AG08396 (cell line): Measurements from ENCODE around the gene ACSM2A.
"Not testable (repeated sequence)": the region's sequence is repeated elsewhere in the genome, so short reads cannot be mapped to it uniquely, and the experiment has no call there.

ENCODE experiments used
- DNase-seq: peaks from one replicate; pipeline ENCODE4 v3.0.0; 2012; ENCODE audit warnings: low spot score, mixed read lengths

The ACSM2A gene

GRCh38 chr16:20453633-20454032, 2.3 kb downstream of the ACSM2A start:
- not testable (repeated sequence) for DNase-seq

- DNase-seq = not testable (repeated sequence)
Measured at GRCh38 chr16:20459227-20459626, 7.9 kb downstream of the ACSM2A start.

GRCh38 chr16:20460313-20460712, 9.0 kb downstream of the ACSM2A start:
- not testable (repeated sequence) for DNase-seq

- DNase-seq = not testable (repeated sequence)
Measured at GRCh38 chr16:20468954-20469353, 17.6 kb downstream of the ACSM2A start.

GRCh38 chr16:20469930-20470329, 18.6 kb downstream of the ACSM2A start:
- not testable (repeated sequence) for DNase-seq

GRCh38 chr16:20470732-20471131, 19.4 kb downstream of the ACSM2A start:
- not testable (repeated sequence) for DNase-seq

- not testable (repeated sequence) for DNase-seq
Measured at GRCh38 chr16:20477188-20477744, 25.9 kb downstream of the ACSM2A start.

GRCh38 chr16:20483989-20484388, 32.7 kb downstream of the ACSM2A start:
- DNase-seq = not testable (repeated sequence)

- no peak for DNase-seq
Measured at GRCh38 chr16:20484726-20485125, 33.4 kb downstream of the ACSM2A start.

- no peak for DNase-seq
Measured at GRCh38 chr16:20485408-20485807, 34.1 kb downstream of the ACSM2A start.

- DNase-seq = not testable (repeated sequence)
Measured at GRCh38 chr16:20490994-20491393, 39.7 kb downstream of the ACSM2A start.

GRCh38 chr16:20491448-20491847, 40.1 kb downstream of the ACSM2A start:
- not testable (repeated sequence) for DNase-seq

- no peak for DNase-seq
Measured at GRCh38 chr16:20504418-20504817, 53.1 kb downstream of the ACSM2A start.

GRCh38 chr16:20507280-20507679, 56.0 kb downstream of the ACSM2A start:
- no peak for DNase-seq

- no peak for DNase-seq
Measured at GRCh38 chr16:20510323-20510722, 59.0 kb downstream of the ACSM2A start.

- no peak for DNase-seq
Measured at GRCh38 chr16:20515688-20516090, 64.4 kb downstream of the ACSM2A start.

- no peak for DNase-seq
Measured at GRCh38 chr16:20517149-20517548, 65.8 kb downstream of the ACSM2A start.

- DNase-seq = no peak
Measured at GRCh38 chr16:20519231-20519630, 67.9 kb downstream of the ACSM2A start.

GRCh38 chr16:20520103-20520502, 68.8 kb downstream of the ACSM2A start:
- no peak for DNase-seq

- not testable (repeated sequence) for DNase-seq
Measured at GRCh38 chr16:20531795-20532194, 80.5 kb downstream of the ACSM2A start.

GRCh38 chr16:20532284-20532792, 81.0 kb downstream of the ACSM2A start:
- DNase-seq = not testable (repeated sequence)

- not testable (repeated sequence) for DNase-seq
Measured at GRCh38 chr16:20536669-20537068, 85.3 kb downstream of the ACSM2A start.
